H1 (cell line): ENCODE data around the gene FBXO34. TPM values are rescaled to one million over a fixed set of nuclear protein-coding genes. Genes with fewer than 3 reads are reported as not detected.
A peak's percentile ranks its signal among the peaks of the same experiment; 100 is the strongest.

ENCODE experiments used
- CTCF ChIA-PET: fragments of 300-600 bp; sonication (Branson Sonifier 250); formaldehyde crosslinking; loops from one replicate; lab custom pipeline; 2021; ENCODE audit not compliant: partially characterized antibody; lab: Charles Lee
- POLR2A ChIA-PET: fragments of 300-600 bp; sonication (Branson Sonifier 250); formaldehyde crosslinking; loops from one replicate; lab custom pipeline; 2021; ENCODE audit warnings: inconsistent platforms; ENCODE audit not compliant: partially characterized antibody; lab: Charles Lee
- DNase-seq, 2 experiments: peaks; one replicate each; pipeline versions ENCODE4 v3.0.0 to v3.0.0-alpha.2; 2010 to 2022; ENCODE audit warnings: low spot score in 2 of 2, low read depth in 1 of 2, mixed read lengths in 1 of 2
- FAIRE-seq: peaks from 2 replicates; lab custom pipeline; 2011; peaks lifted over from hg19 to GRCh38; lab: Jason Lieb, UNC
- H2AFZ ChIP-seq: 2 replicates; pipeline ENCODE4 v1.8.1; 2012; ENCODE audit warnings: low read length, inconsistent platforms
- H2AK5ac ChIP-seq: 2 replicates; pipeline ENCODE4 v1.6.1; 2013; ENCODE audit warnings: low read depth, low read length
- H2BK120ac ChIP-seq: replicated peaks from 2 replicates; pipeline ENCODE3; 2013; ENCODE audit warnings: low read depth, low read length, inconsistent platforms
- H2BK12ac ChIP-seq: 2 replicates; pipeline ENCODE4 v1.6.1; 2013; ENCODE audit warnings: low read depth, low read length
- H2BK15ac ChIP-seq: 2 replicates; pipeline ENCODE4 v1.6.1; 2013; ENCODE audit warnings: low read length
- H2BK20ac ChIP-seq: 2 replicates; pipeline ENCODE4 v1.6.1; 2013; ENCODE audit warnings: low read length
- H2BK5ac ChIP-seq: 2 replicates; pipeline ENCODE4 v1.6.1; 2013; ENCODE audit warnings: low read depth, low read length
- H3K14ac ChIP-seq: 2 replicates; pipeline ENCODE4 v1.6.1; 2013; ENCODE audit warnings: inconsistent platforms; ENCODE audit not compliant: insufficient read length
- H3K18ac ChIP-seq: 2 replicates; pipeline ENCODE4 v1.6.1; 2013; ENCODE audit warnings: low read length; ENCODE audit errors: extremely low read depth
- H3K23ac ChIP-seq: 2 replicates; pipeline ENCODE4 v1.6.1; 2013; ENCODE audit warnings: inconsistent platforms; ENCODE audit not compliant: insufficient read length
- H3K23me2 ChIP-seq: 2 replicates; pipeline ENCODE4 v1.6.1; 2013; ENCODE audit warnings: low read depth, low read length
- H3K27ac ChIP-seq: 2 replicates; pipeline ENCODE4 v1.6.1; 2011; ENCODE audit warnings: low read depth, low read length, inconsistent platforms
- H3K27me3 ChIP-seq, 4 experiments: replicated peaks in 1 of 4; 1 replicate in 1 of 4; 2 replicates in 3 of 4; pipeline versions ENCODE4 v1.6.1 to v1.8.1; 2011 to 2013; ENCODE audit warnings: low read length in 3 of 4, mild to moderate bottlenecking in 3 of 4, inconsistent platforms in 2 of 4, mixed read lengths in 2 of 4, moderate library complexity in 1 of 4; ENCODE audit not compliant: control insufficient read depth in 3 of 4, insufficient read depth in 3 of 4; ENCODE audit errors: extremely low read depth in 1 of 4
- H3K36me3 ChIP-seq, 4 experiments: 2 replicates each; pipeline versions ENCODE4 v1.6.1 to v1.8.1; 2011 to 2013; ENCODE audit warnings: mild to moderate bottlenecking in 4 of 4, low read length in 3 of 4, moderate library complexity in 2 of 4, control low read depth in 1 of 4, inconsistent platforms in 1 of 4; ENCODE audit not compliant: insufficient read depth in 4 of 4, control insufficient read depth in 2 of 4
- H3K4ac ChIP-seq: replicated peaks from 2 replicates; pipeline ENCODE3; 2013; ENCODE audit warnings: low read length, low read depth, mixed read lengths, inconsistent platforms; ENCODE audit not compliant: insufficient read length
- H3K4me1 ChIP-seq, 4 experiments: replicated peaks in 1 of 4; 1 replicate in 1 of 4; 2 replicates in 3 of 4; pipeline versions ENCODE4 v1.6.1 to v1.8.1; 2011 to 2013; ENCODE audit warnings: low read length in 3 of 4, inconsistent platforms in 2 of 4, mixed read lengths in 1 of 4; ENCODE audit not compliant: insufficient read depth in 4 of 4, control insufficient read depth in 3 of 4
- H3K4me2 ChIP-seq, 2 experiments: 2 replicates each; pipeline versions ENCODE4 v1.6.1 to v1.8.1; 2011 to 2013; ENCODE audit warnings: low read depth in 2 of 2, low read length in 2 of 2, control low read depth in 1 of 2, inconsistent platforms in 1 of 2, mild to moderate bottlenecking in 1 of 2; ENCODE audit not compliant: insufficient read depth in 1 of 2
- H3K4me3 ChIP-seq, 4 experiments: fragments of 200-600, 300-600 bp in 1 of 4; sonication (generic), shearing (Covaris generic), sonication (Bioruptor Twin) in 1 of 4; 2 replicates each; pipeline versions ENCODE4 v1.5.1 to v1.8.1; 2011 to 2016; ENCODE audit warnings: low read length in 4 of 4, low read depth in 3 of 4, control low read depth in 2 of 4, inconsistent platforms in 2 of 4, mild to moderate bottlenecking in 2 of 4, mixed read lengths in 1 of 4, moderate library complexity in 1 of 4; ENCODE audit not compliant: insufficient read depth in 2 of 4; ENCODE audit errors: extremely low read depth in 1 of 4
- H3K56ac ChIP-seq: replicated peaks from 2 replicates; pipeline ENCODE3; 2013; ENCODE audit warnings: low read depth, mild to moderate bottlenecking, mixed read lengths, low read length, inconsistent platforms; ENCODE audit not compliant: insufficient read length
- H3K79me1 ChIP-seq: 2 replicates; pipeline ENCODE4 v1.6.1; 2013; ENCODE audit warnings: low read depth, low read length, control low read depth
- H3K79me2 ChIP-seq, 2 experiments: 2 replicates each; pipeline versions ENCODE4 v1.6.1 to v1.8.1; 2012 to 2013; ENCODE audit warnings: low read length in 2 of 2, mild to moderate bottlenecking in 2 of 2, inconsistent platforms in 1 of 2; ENCODE audit not compliant: insufficient read depth in 2 of 2, control insufficient read depth in 1 of 2
- H3K9ac ChIP-seq, 4 experiments: replicated peaks in 1 of 4; 1 replicate in 1 of 4; 2 replicates in 3 of 4; pipeline versions ENCODE4 v1.6.1 to v1.8.1; 2011 to 2013; ENCODE audit warnings: low read depth in 3 of 4, low read length in 3 of 4, control low read depth in 2 of 4, mild to moderate bottlenecking in 2 of 4, moderate library complexity in 2 of 4, inconsistent platforms in 1 of 4; ENCODE audit errors: extremely low read depth in 1 of 4
- H3K9me3 ChIP-seq, 2 experiments: 2 replicates each; pipeline versions ENCODE4 v1.6.1 to v1.8.1; 2012 to 2013; ENCODE audit warnings: mild to moderate bottlenecking in 2 of 2, moderate library complexity in 2 of 2, control low read depth in 1 of 2, inconsistent platforms in 1 of 2, low read depth in 1 of 2, low read length in 1 of 2, mixed read lengths in 1 of 2; ENCODE audit not compliant: insufficient read depth in 2 of 2
- H4K20me1 ChIP-seq, 2 experiments: replicated peaks in 1 of 2; 2 replicates each; pipeline versions ENCODE3 to v1.8.1; 2011 to 2013; ENCODE audit warnings: inconsistent platforms in 2 of 2, low read length in 2 of 2, mild to moderate bottlenecking in 1 of 2; ENCODE audit not compliant: insufficient read depth in 2 of 2, control insufficient read depth in 1 of 2
- H4K5ac ChIP-seq: 2 replicates; pipeline ENCODE4 v1.6.1; 2013; ENCODE audit warnings: low read length, low read depth, mixed read lengths, inconsistent platforms; ENCODE audit not compliant: insufficient read length
- H4K8ac ChIP-seq: 2 replicates; pipeline ENCODE4 v1.8.0; 2013; ENCODE audit warnings: mild to moderate bottlenecking, moderate library complexity, low read length, inconsistent platforms; ENCODE audit not compliant: insufficient read depth; ENCODE audit errors: extremely low read depth
- H4K91ac ChIP-seq: replicated peaks from 2 replicates; pipeline ENCODE3; 2013; ENCODE audit warnings: low read length, mixed read lengths, inconsistent platforms; ENCODE audit not compliant: insufficient read length
- EP300 ChIP-seq, 2 experiments: IDR thresholded peaks; 1 replicate in 1 of 2; 2 replicates in 1 of 2; pipeline ENCODE4 v1.6.1; 2011 to 2012; ENCODE audit warnings: low read depth in 2 of 2, low read length in 2 of 2, mild to moderate bottlenecking in 2 of 2, borderline replicate concordance in 1 of 2, inconsistent platforms in 1 of 2, moderate library complexity in 1 of 2
- GTF2F1 ChIP-seq: IDR thresholded peaks from 2 replicates; pipeline ENCODE4 v1.6.1; 2012; ENCODE audit warnings: low read depth, low read length, improper control_type of control experiment, borderline replicate concordance
- JUND ChIP-seq: IDR thresholded peaks from 2 replicates; pipeline ENCODE4 v1.6.1; 2011; ENCODE audit warnings: mild to moderate bottlenecking, improper control_type of control experiment, low read length
- MAFK ChIP-seq: IDR thresholded peaks from 2 replicates; pipeline ENCODE4 v1.6.1; 2012; ENCODE audit warnings: low read depth, mild to moderate bottlenecking, improper control_type of control experiment, low read length
- POU5F1 ChIP-seq: IDR thresholded peaks from 2 replicates; pipeline ENCODE4 v1.6.1; 2011; ENCODE audit warnings: low read depth, mild to moderate bottlenecking, low read length, moderate library complexity
- RXRA ChIP-seq: IDR thresholded peaks from 2 replicates; pipeline ENCODE4 v1.6.1; 2011; ENCODE audit warnings: low read depth, mild to moderate bottlenecking, low read length, moderate library complexity; ENCODE audit not compliant: insufficient read depth
- SIN3A ChIP-seq, 2 experiments: IDR thresholded peaks in 1 of 2; conservative IDR thresholded peaks in 1 of 2; 2 replicates each; pipeline ENCODE4 v1.6.1; 2011 to 2012; ENCODE audit warnings: low read length in 2 of 2, improper control_type of control experiment in 1 of 2, low read depth in 1 of 2, mild to moderate bottlenecking in 1 of 2
- SIRT6 ChIP-seq: IDR thresholded peaks from one replicate; pipeline ENCODE4 v1.7.1; 2012; ENCODE audit warnings: low read length, inconsistent platforms
- SIX5 ChIP-seq: IDR thresholded peaks from 2 replicates; pipeline ENCODE4 v1.6.1; 2011; ENCODE audit warnings: mild to moderate bottlenecking, low read depth, low read length
- SP2 ChIP-seq: IDR thresholded peaks from 2 replicates; pipeline ENCODE4 v1.6.1; 2012; ENCODE audit warnings: mild to moderate bottlenecking, low read length, inconsistent platforms
- SP4 ChIP-seq: IDR thresholded peaks from 2 replicates; pipeline ENCODE4 v1.6.1; 2012; ENCODE audit warnings: low read length, inconsistent platforms
- WGBS, 2 experiments: shearing (Covaris generic) in 1 of 2; methylation state at CpG; one replicate each; pipeline versions ENCODE4 v1.1.6 to v1.1.7; 2013 to 2015; ENCODE audit warnings: low lambda C conversion rate in 2 of 2, mixed read lengths in 2 of 2, inconsistent platforms in 1 of 2, low coverage in 1 of 2, missing lambda C conversion rate in 1 of 2; ENCODE audit not compliant: insufficient replicate concordance in 2 of 2, insufficient coverage in 1 of 2, insufficient read length in 1 of 2; ENCODE audit errors: extremely low coverage in 1 of 2, missing lambda C conversion rate in 1 of 2; 5-methylcytosine and 5-hydroxymethylcytosine counted together
- polyA plus RNA-seq, 7 experiments: library from polyadenylated mRNA; depleted of rRNA in 3 of 7; stranded (reverse) in 5 of 7; unstranded in 2 of 7; fragments of >200 nt in 5 of 7; fragments of 200-250 nt in 2 of 7; gene quantifications; 1 replicate in 5 of 7; 2 replicates in 1 of 7; 4 replicates in 1 of 7; pipeline versions ENCODE4 v1.2.1 to v1.2.3, GENCODE V29; 2011 to 2013; ENCODE audit warnings: missing spikeins in 2 of 7, mixed read lengths in 2 of 7
- total RNA-seq: library from RNA; stranded (reverse); fragmentation: NEBNext Ultra II Directional; extraction: Animal tissue kit (Norgen Biotek cat#: 25700); gene quantifications from 2 replicates; pipeline ENCODE4 v1.2.1, GENCODE V29; 2021

The FBXO34 gene
- total and polyA plus RNA-seq, 2 of the 8 experiments (the other 6 are each of a cell fraction or from before 2014, with no cell fraction given), result 7.0 to 14.4 TPM

GRCh38 chr14:55350461-55350860 lies 79.2 kb downstream of the FBXO34 start:
- peaks cover 0 to 9% of the 10 kb centered on the region in 2 experiments for H4K20me1 ChIP-seq
- no peak overlapping the region for H2BK15ac ChIP-seq
- H2BK20ac ChIP-seq, result no peak overlapping the region
- ChIA-PET CTCF (interaction anchor here (0.6 to 2.5 kb wide), 11 partner anchors 8 to 155 kb away, joined by 3 to 10 read pairs (median 4); partner anchors contain the start of gene FBXO34), POLR2A (interaction anchor here (0.6 kb wide), 1 partner anchor 65 kb away, joined by 4 read pairs; no protein-coding TSS in a partner anchor)
- H2BK120ac ChIP-seq, result no peak overlapping the region
- DNase-seq (peak in 1 of 2 experiments; percentile 14), FAIRE-seq (no peak)
- H3K4ac ChIP-seq, result no peak overlapping the region
- no peak overlapping the region for H2BK12ac ChIP-seq
- H3K36me3 ChIP-seq, result peaks cover 0 to 12% (median 4%) of the 10 kb centered on the region in 4 experiments; a peak in 4 of 8 replicates
- H3K23ac ChIP-seq, result no peak overlapping the region
- H2AFZ ChIP-seq, result no peak overlapping the region
- no peaks in the 10 kb centered on the region for H3K4me1 ChIP-seq
- no peak overlapping the region for H3K4me3 ChIP-seq
- H2AK5ac ChIP-seq, result no peak overlapping the region
- no peak overlapping the region for H2BK5ac ChIP-seq
- peaks cover 0 to 2% (median 0%) of the 10 kb centered on the region in 4 experiments; a peak in 1 of 7 replicates for H3K27me3 ChIP-seq
- H3K14ac ChIP-seq, result no peak overlapping the region
- no peak overlapping the region for H3K56ac ChIP-seq
- H4K5ac ChIP-seq, result no peak overlapping the region
- H3K79me1 ChIP-seq, result peaks cover 2% of the 10 kb centered on the region; the same call in 1 of the 2 replicates
- no peak overlapping the region for H3K4me2 ChIP-seq
- H3K9ac ChIP-seq, result no peak overlapping the region
- peaks cover 0 to 10% of the 10 kb centered on the region in 2 experiments; a peak in 2 of 4 replicates for H3K79me2 ChIP-seq
- no peak overlapping the region for H4K8ac ChIP-seq
- H3K18ac ChIP-seq, result no peak overlapping the region
- 100% methylated on average over 4 of the region's 4 CpGs; no CpG with 5 or more reads in 1 of the 2 experiments for WGBS, 2 experiments
- no peaks in the 10 kb centered on the region for H3K23me2 ChIP-seq
- H3K9me3 ChIP-seq, result no peaks in the 10 kb centered on the region
- no peak overlapping the region for H3K27ac ChIP-seq
- H4K91ac ChIP-seq, result no peak overlapping the region
- TF ChIP-seq SP4 (no peak), EP300 (IDR thresholded peaks at IDR 0.05; ENCODE audit: borderline replicate concordance in 1 of 2, low read depth in 2 of 2, low read length in 2 of 2) (no peak), RXRA (no peak), SP2 (no peak), POU5F1 (no peak), GTF2F1 (no peak), SIRT6 (no peak), MAFK (no peak), SIN3A (conservative IDR thresholded peaks at IDR 0.05 in 1 of 2, IDR thresholded peaks at IDR 0.05 in 1 of 2; ENCODE audit: low read depth in 1 of 2, low read length in 2 of 2) (no peak), SIX5 (no peak), JUND (no peak)
